G401.6 (cell line): ENCODE measurements around the gene CNTLN.
"Not testable (repeated sequence)": the region's sequence is repeated elsewhere in the genome, so short reads cannot be mapped to it uniquely, and the experiment has no call there.

Experiments used
- FAIRE-seq: peaks from 2 replicates; lab custom pipeline; 2012; peaks lifted over from hg19 to GRCh38; lab: Jason Lieb, UNC

CNTLN gene

GRCh38 chr9:17422994-17423680 is 288.3 kb downstream of the CNTLN start:
- FAIRE-seq, result no peak

GRCh38 chr9:17423681-17424011 is 288.8 kb downstream of the CNTLN start:
- no peak for FAIRE-seq

GRCh38 chr9:17425384-17425783 is 290.5 kb downstream of the CNTLN start:
- no peak for FAIRE-seq

- no peak for FAIRE-seq
Observed at GRCh38 chr9:17433526-17433925, 298.7 kb downstream of the CNTLN start.

- FAIRE-seq, result no peak
Observed at GRCh38 chr9:17436854-17437253, 302.0 kb downstream of the CNTLN start.

GRCh38 chr9:17437813-17438212 is 303.0 kb downstream of the CNTLN start:
- no peak for FAIRE-seq

- not testable (repeated sequence) for FAIRE-seq
Observed at GRCh38 chr9:17445126-17445525, 310.3 kb downstream of the CNTLN start.

- no peak for FAIRE-seq
Observed at GRCh38 chr9:17453751-17454150, 318.9 kb downstream of the CNTLN start.

- FAIRE-seq, result peak; percentile 99
Observed at GRCh38 chr9:17462869-17463464, 328.1 kb downstream of the CNTLN start.

- FAIRE-seq, result no peak
Observed at GRCh38 chr9:17470036-17470813, 335.4 kb downstream of the CNTLN start.

- FAIRE-seq, result no peak
Observed at GRCh38 chr9:17472126-17472525, 337.3 kb downstream of the CNTLN start.

- FAIRE-seq, result no peak
Observed at GRCh38 chr9:17476401-17476800, 341.6 kb downstream of the CNTLN start.

GRCh38 chr9:17477816-17478215 is 343.0 kb downstream of the CNTLN start:
- no peak for FAIRE-seq

GRCh38 chr9:17480966-17481365 is 346.1 kb downstream of the CNTLN start:
- FAIRE-seq, result no peak

- no peak for FAIRE-seq
Observed at GRCh38 chr9:17481565-17481964, 346.7 kb downstream of the CNTLN start.

- FAIRE-seq, result no peak
Observed at GRCh38 chr9:17484906-17485305, 350.1 kb downstream of the CNTLN start.

- no peak for FAIRE-seq
Observed at GRCh38 chr9:17486396-17486795, 351.6 kb downstream of the CNTLN start.

- FAIRE-seq, result no peak
Observed at GRCh38 chr9:17487467-17487866, 352.6 kb downstream of the CNTLN start.

GRCh38 chr9:17488662-17489061 is 353.8 kb downstream of the CNTLN start:
- no peak for FAIRE-seq

- no peak for FAIRE-seq
Observed at GRCh38 chr9:17490110-17490509, 355.3 kb downstream of the CNTLN start.

- FAIRE-seq, result no peak
Observed at GRCh38 chr9:17491780-17492179, 356.9 kb downstream of the CNTLN start.

GRCh38 chr9:17503196-17503595 is 368.4 kb downstream of the CNTLN start:
- no peak for FAIRE-seq

- FAIRE-seq, result no peak
Observed at GRCh38 chr9:17509151-17509550, 374.3 kb downstream of the CNTLN start.

GRCh38 chr9:17509701-17510100 is 374.9 kb downstream of the CNTLN start:
- FAIRE-seq, result no peak
